SK-N-MC (cell line): ENCODE data around the gene GOLGA5.
"Not testable (repeated sequence)": the region's sequence is repeated elsewhere in the genome, so short reads cannot be mapped to it uniquely, and the experiment has no call there.

Experiments
- DNase-seq: peaks from one replicate; pipeline ENCODE4 v3.0.0-alpha.2; 2011; ENCODE audit warnings: low read depth, low spot score
- H3K27ac ChIP-seq: fragments of 200-600 bp; sonication (generic); 2 replicates; pipeline ENCODE4 v1.5.1; 2016; ENCODE audit warnings: mixed run types
- H3K36me3 ChIP-seq: fragments of 200-600 bp; sonication (generic); 2 replicates; pipeline ENCODE4 v1.6.1; 2017; ENCODE audit warnings: antibody characterized with exemption, low read length, mixed read lengths; ENCODE audit not compliant: insufficient read depth
- H3K4me3 ChIP-seq: fragments of 200-600 bp; sonication (generic); 2 replicates; pipeline ENCODE4 v1.5.1; 2016
- H3K9ac ChIP-seq: fragments of 200-600 bp; sonication (generic); 2 replicates; pipeline ENCODE4 v1.8.0; 2017; ENCODE audit warnings: mixed run types, mixed read lengths; ENCODE audit not compliant: insufficient read length
- H3K9me3 ChIP-seq: fragments of 200-600 bp; sonication (generic); 2 replicates; pipeline ENCODE4 v1.6.1; 2017; ENCODE audit warnings: low read depth, mild to moderate bottlenecking, antibody characterized with exemption, low read length, moderate library complexity, mixed read lengths
- EZH2 ChIP-seq: fragments of 200-600 bp; sonication (generic); IDR thresholded peaks from one replicate; pipeline ENCODE4 v1.6.1; 2017; ENCODE audit warnings: antibody characterized with exemption
- FOXP2 ChIP-seq: optimal IDR thresholded peaks from 2 replicates; pipeline ENCODE3; 2011; ENCODE audit warnings: mild to moderate bottlenecking, moderate library complexity; ENCODE audit not compliant: insufficient read depth; ENCODE audit errors: extremely low read length, control extremely low read depth
- POLR2AphosphoS5 ChIP-seq: IDR thresholded peaks from 2 replicates; pipeline ENCODE4 v1.6.1; 2012; ENCODE audit warnings: mild to moderate bottlenecking, low read depth, low read length, borderline replicate concordance

The GOLGA5 gene

GRCh38 chr14:92844204-92844603, 50.1 kb downstream of the GOLGA5 start:
- no peak for TF ChIP-seq FOXP2
- no peak for TF ChIP-seq EZH2
- no peak for TF ChIP-seq POLR2AphosphoS5
- DNase-seq, result no peak
- H3K4me3 ChIP-seq, result no peak overlapping the region
- no peak overlapping the region for H3K27ac ChIP-seq
- no peaks in the 10 kb centered on the region for H3K9me3 ChIP-seq
- H3K36me3 ChIP-seq, result peaks cover 9% of the 10 kb centered on the region; the same call in 1 of the 2 replicates
- H3K9ac ChIP-seq, result no peak overlapping the region

- Histone ChIP-seq H3K27ac (no peak overlapping the region), H3K9ac (no peak overlapping the region), H3K36me3 (no peaks in the 10 kb centered on the region), H3K4me3 (no peak overlapping the region), H3K9me3 (no peaks in the 10 kb centered on the region)
- TF ChIP-seq POLR2AphosphoS5 (no peak), FOXP2 (no peak), EZH2 (no peak)
- no peak for DNase-seq
These were observed 52.2 kb downstream of the GOLGA5 start for GRCh38 chr14:92846162-92846897.

- no peak overlapping the region for H3K4me3 ChIP-seq
- H3K9ac ChIP-seq, result no peak overlapping the region
- no peaks in the 10 kb centered on the region for H3K36me3 ChIP-seq
- no peak overlapping the region for H3K27ac ChIP-seq
- TF ChIP-seq EZH2, result no peak
- no peak for TF ChIP-seq FOXP2
- no peak for TF ChIP-seq POLR2AphosphoS5
- no peak for DNase-seq
- no peaks in the 10 kb centered on the region for H3K9me3 ChIP-seq
These were observed 53.2 kb downstream of the GOLGA5 start for GRCh38 chr14:92847278-92847677.

GRCh38 chr14:92847749-92848148, 53.6 kb downstream of the GOLGA5 start:
- Histone ChIP-seq H3K9me3 (no peaks in the 10 kb centered on the region), H3K27ac (no peak overlapping the region), H3K9ac (no peak overlapping the region), H3K4me3 (no peak overlapping the region), H3K36me3 (no peaks in the 10 kb centered on the region)
- DNase-seq, result no peak
- TF ChIP-seq FOXP2 (no peak), EZH2 (no peak), POLR2AphosphoS5 (no peak)

GRCh38 chr14:92848887-92849286, 54.8 kb downstream of the GOLGA5 start:
- H3K36me3 ChIP-seq, result no peaks in the 10 kb centered on the region
- H3K27ac ChIP-seq, result no peak overlapping the region
- no peak overlapping the region for H3K9ac ChIP-seq
- no peak for DNase-seq
- no peak overlapping the region for H3K4me3 ChIP-seq
- no peaks in the 10 kb centered on the region for H3K9me3 ChIP-seq
- TF ChIP-seq FOXP2 (no peak), EZH2 (no peak), POLR2AphosphoS5 (no peak)

GRCh38 chr14:92850492-92850891, 56.4 kb downstream of the GOLGA5 start:
- no peak overlapping the region for H3K4me3 ChIP-seq
- H3K27ac ChIP-seq, result no peak overlapping the region
- H3K9ac ChIP-seq, result no peak overlapping the region
- TF ChIP-seq EZH2 (no peak), POLR2AphosphoS5 (no peak), FOXP2 (no peak)
- no peaks in the 10 kb centered on the region for H3K36me3 ChIP-seq
- no peaks in the 10 kb centered on the region for H3K9me3 ChIP-seq
- no peak for DNase-seq

GRCh38 chr14:92853136-92853535, 59.0 kb downstream of the GOLGA5 start:
- DNase-seq, H3K36me3 ChIP-seq, H3K9me3 ChIP-seq, H3K9ac ChIP-seq, H3K4me3 ChIP-seq, H3K27ac ChIP-seq: not testable (repeated sequence)

- Histone ChIP-seq H3K36me3 (no peaks in the 10 kb centered on the region), H3K9me3 (no peaks in the 10 kb centered on the region), H3K27ac (no peak overlapping the region), H3K4me3 (no peak overlapping the region), H3K9ac (no peak overlapping the region)
- DNase-seq, result no peak
- TF ChIP-seq EZH2 (no peak), POLR2AphosphoS5 (no peak), FOXP2 (no peak)
These were observed 66.1 kb downstream of the GOLGA5 start for GRCh38 chr14:92860049-92860840.
